Measurements from ENCODE around the gene AQP7. TPM values are rescaled to one million over a fixed set of nuclear protein-coding genes. Genes with fewer than 3 reads are reported as not detected.
"Not testable (repeated sequence)": the region's sequence is repeated elsewhere in the genome, so short reads cannot be mapped to it uniquely, and the experiment has no call there.

AQP7 gene
- total RNA-seq, 1 donor from 2014 or later = not detected

DNA sequence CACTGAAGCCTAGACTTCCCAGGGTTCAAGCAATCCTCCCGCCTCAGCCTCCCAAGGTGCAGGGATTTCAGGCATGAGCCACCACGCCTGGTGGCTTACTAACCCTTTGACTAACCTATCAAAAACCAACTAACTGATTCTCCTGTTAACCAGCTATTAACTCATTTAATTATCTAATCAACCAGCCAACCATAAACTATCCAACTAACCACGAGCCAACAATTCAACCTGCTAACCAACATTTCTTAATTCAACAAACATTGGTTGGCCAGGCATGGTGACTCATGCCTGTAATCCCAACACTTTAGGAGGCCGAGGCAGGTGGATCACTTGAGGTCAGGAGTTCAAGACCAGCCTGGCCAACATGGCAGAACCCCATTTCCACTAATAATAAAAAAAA, 3.3 kb downstream of the AQP7 start:
- not testable (repeated sequence) for DNase-seq (ENCODE audit: low read depth, low spot score)

DNA sequence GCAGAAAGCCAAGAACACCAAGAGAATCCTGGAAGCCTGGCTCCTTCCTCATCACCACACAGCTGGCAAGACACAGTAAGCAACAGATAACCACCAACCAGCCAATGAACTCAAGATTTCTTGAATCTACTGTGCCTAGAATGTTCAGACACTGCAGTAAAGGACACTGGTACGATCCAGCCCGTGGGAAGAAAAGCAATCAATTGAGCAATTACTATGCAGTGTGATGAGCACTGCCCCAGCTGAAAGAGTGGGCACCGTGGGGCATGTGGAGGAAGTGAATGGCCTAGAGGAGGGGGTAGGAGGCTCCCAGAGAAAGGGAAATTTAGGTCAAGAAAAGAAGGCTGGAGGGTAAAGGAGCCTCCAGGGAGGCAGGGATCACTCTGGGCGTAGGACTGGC, 4.6 kb downstream of the AQP7 start:
- DNase-seq (ENCODE audit: low read depth, low spot score) = not testable (repeated sequence)

DNA sequence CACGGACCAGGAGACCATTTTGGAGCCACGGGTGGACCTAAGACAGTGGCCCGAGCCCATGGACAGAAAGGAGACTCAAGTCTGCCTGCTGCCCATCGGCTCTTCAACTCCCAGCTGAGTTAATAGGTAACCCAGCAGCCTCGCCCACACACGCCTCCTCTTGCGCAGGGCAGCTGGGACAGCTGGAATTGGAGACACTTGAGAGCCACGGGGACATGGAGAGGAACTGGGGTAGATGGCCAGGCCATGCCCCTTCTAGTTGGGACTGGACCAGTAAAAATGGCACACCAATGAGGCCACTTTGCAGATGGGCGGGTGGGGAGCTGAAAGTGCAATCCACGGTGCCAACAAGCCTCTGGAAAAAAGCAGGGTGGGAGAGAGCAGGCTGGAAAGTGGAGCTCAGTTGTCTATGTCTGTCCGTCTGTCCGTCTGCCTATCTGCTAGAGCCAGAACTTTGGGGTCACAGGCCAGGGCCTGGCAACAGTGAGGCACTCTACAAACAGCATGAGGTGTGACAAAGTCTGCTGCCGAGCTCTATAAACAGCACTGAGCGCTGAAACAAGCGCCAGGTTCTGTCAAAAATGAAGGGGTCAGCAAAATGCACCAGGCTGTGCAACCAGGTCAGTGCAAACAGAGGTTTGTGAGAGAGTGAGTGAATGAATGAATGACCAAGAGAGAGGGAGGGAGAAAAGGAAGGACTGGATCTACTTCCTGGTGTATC, 7.0 kb downstream of the AQP7 start:
- not testable (repeated sequence) for DNase-seq (ENCODE audit: low read depth, low spot score)

DNA sequence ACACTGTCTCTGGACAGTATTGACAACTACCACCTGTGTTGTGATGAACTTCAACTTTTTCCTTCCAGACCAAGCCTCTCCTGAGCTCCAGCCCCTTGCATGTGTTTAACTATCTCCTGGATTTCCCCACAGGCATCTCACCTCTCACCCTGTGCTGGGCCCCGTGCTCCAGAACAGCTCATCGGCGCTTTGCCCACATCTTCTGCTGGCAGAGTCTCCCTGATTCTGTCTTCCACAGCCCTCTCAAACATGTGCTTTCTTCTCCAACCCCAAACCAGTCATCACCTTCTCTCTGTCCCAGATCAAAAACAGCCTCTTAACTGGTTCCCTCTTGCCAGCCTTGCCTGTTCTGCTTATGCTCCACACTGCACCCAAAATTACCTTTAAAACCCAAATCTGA, 8.4 kb downstream of the AQP7 start:
- not testable (repeated sequence) for DNase-seq (ENCODE audit: low read depth, low spot score)

DNA sequence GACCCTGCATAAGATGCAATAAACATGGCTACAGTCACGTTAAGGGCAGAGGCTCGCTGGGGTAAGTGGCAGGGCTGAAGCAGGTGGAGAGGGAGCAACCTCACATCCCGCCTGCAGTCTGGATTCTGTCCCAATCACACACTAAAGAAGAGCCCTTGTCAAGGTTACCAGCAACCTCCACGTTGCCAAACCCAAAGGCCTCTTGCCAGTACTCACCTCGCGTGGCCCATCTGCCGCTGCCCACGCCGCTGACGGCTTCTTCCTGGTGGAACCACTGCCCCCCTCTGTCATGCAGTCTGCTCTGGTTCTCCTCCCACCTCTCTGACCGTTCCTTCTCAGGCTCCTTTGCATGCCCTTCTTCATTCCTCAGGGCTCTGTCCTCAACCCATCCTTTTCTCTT, 8.8 kb downstream of the AQP7 start:
- no peak for DNase-seq (ENCODE audit: low read depth, low spot score)

DNA sequence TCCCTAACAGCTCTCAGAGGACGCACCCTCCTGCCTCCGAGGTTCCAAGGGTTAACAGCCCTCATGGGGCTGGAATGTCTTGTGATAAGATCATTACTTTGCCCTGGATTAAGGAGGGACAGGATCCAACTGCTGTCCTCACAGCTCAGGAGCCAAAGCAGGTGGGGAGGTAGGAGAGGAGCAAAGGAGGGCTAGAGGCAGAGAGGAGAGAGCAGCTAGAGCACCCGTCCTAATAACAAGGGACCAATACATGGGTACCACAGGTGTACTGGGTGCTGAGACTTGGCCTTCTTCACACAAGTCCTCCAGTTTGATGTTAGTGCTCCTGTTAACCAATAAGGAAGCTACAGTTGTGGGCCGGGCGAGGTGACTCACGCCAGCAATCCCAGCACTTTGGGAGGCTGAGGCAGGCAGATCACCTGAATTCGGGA, 9.8 kb downstream of the AQP7 start:
- not testable (repeated sequence) for DNase-seq (ENCODE audit: low read depth, low spot score)

DNA sequence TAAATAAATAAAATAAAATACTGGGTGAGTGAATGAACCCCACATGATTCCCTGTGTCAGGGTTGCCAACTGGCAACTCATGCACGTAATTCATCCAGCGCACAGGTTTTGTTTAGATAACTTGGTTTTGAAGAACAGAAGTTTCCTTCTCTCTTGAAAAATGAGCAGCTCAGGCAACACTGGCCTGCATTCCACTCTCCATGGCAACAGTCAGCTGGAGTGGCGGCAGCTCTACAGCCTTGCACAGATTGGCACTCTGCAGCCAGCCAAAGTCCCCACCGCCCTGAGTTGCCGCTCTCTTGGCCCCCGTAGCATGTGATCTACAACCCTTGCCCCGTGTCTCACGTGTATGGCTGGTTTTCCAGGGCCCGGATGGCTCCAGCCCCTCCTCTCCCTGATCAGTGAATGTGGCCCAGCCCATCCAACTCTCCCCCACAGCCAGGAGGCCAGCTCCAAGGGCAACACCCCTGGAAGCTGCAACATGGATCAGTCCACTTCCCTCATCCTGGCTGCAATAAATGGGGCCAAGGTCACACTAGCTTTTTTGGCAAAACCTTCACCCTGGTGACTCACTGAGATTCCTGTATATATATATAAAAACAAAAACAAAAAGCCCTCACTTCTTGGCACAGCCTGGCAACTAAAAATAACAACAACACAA, 11.1 kb downstream of the AQP7 start:
- peak; percentile 95 for DNase-seq (ENCODE audit: low read depth, low spot score)

DNA sequence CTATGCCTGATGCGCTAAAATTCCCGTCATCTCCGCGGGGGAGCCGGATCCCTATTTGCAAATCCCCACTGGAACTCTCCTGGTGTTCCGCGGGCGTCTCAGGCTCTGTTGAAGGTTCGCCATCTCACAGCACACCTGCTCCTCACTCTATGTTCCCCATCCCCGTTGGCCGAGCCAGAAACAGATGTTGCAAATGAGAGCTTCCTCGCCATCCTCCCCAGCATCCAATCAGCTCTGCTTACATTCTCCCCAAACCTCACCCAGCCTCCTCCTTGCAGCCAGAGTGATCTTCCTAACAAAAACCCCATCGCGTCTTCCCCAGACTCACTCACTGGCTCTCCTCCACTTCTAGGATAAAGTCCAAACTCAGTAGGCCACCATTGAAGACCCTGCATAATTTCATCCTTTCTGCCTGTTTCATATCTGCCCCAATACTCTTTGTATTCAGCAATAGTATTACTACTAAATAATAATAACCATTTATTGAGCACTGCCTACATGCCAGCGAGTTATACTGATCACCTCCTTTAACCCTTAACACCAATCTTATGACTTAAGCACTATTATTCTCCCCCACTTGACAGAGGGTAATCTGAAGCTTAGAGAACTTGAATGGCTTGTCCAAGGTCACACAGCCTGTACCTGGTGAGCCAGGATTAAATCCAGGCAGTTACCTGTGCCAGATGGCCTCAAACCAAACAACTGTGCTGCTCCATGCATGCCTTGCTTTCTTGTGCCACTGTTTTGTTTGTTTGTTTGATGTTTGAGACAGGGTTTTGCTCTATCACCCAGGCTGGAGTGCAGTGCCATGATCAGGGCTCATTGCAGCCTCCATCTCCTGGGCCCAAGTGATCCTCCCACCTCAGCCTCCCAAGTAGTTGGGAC, 14.0 kb downstream of the AQP7 start:
- no peak for DNase-seq (ENCODE audit: low read depth, low spot score)

DNA sequence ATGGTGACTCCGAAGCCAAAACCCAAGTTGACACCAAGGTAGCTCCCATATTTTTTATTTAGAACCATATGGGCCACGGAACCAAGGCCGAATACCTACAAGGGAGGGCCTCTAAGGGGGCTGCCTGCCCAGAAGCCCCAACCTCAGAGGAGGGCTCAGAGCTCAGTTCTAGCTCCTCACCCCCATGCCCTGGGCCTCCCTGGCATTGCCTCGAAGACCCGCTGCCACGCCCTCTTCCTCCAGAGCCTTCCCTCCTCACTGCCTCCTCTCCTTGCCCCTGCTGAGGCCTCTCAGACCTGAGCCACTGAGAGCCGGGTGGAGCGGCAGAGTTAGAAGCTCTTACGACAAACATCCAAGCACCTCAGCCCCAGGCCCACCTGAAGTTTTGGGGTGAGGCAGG, 15.4 kb downstream of the AQP7 start:
- not testable (repeated sequence) for DNase-seq (ENCODE audit: low read depth, low spot score)

DNA sequence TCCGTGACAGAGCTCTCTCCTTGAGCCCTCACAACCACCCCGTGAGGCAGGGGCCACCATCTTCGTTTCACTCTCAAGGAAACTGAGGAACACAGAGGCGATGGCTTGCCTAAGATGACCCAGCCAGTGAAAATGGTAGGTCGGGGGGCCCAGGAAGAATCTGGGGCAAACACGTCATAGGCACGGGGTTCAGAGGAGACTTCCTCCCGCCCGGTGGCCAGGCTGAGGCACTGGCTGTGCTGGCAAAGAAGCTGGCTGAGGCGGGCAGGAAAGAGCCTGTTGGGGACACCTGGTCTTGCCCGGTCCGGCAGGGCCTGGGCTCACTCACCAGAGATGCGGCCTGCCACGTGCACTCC, 15.7 kb downstream of the AQP7 start:
- not testable (repeated sequence) for DNase-seq (ENCODE audit: low read depth, low spot score)

DNA sequence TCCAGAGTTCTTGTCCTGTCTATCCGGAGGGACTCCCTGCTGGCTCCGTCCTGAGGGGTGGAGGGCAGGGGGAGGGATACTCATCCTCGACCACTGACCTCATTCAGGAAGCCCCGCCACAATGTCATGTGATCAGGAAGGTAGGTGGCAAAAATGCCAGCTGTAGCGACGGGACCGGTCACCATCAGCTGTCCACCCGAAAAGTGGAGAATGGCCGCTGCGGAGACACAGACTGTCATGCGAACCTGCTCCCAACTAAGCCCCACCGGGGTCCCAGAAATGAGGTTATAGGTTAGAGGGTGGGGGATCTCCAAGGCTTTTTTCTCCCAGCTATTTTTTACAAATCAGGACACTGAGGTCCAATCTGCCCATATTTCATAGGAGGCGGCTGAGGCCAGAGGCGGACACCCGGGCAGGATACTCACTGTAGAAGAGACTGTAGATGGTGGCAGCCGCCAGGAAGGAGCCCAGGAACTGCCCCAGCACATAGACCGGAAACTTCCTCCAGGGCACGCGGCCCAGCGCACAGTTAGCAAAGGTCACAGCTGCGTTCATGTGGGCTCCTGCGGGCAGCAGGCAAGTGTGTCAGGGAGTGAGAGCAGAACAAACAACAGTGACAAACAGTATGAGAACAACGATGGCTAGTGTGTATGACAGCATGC, 16.3 kb downstream of the AQP7 start:
- not testable (repeated sequence) for DNase-seq (ENCODE audit: low read depth, low spot score)

DNA sequence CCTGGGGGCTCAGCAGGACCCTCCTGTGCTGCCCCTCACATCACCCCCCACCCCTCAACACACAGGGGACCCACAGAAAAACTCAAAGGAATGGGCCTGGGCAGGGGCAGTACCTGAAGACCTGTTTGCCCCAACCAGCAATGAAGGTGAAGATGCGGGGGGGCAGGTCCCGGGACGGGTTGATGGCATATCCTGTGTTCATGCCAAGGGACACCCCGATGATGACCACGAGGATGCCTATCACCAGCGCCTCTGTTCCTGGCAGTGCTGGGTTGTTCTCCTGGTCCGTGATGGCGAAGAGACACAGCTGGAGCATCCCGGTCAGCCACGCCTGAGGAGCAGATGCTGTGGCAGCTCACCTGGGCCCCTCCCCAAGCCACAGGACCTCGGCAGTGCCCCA, 16.8 kb downstream of the AQP7 start:
- DNase-seq (ENCODE audit: low read depth, low spot score) = not testable (repeated sequence)

DNA sequence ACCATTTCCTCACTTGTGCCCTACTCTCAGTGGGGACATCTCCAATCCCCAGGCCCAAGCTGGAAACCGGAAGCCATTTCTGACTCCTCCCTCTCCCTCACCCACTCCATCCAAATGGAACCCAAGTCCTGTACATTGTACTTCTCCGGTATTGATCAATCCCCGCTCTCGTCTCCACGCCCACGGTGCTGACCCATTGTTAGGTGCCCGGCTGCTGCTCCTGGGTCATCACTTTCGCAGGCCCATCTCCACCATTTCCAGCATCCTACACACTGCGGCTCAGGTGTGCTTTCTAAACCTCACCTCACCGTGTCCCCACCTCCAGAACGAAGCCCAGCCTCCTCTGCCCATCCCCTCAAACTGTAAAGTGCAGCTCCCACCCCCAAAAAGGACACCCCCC, 19.0 kb downstream of the AQP7 start:
- DNase-seq (ENCODE audit: low read depth, low spot score) = not testable (repeated sequence)

DNA sequence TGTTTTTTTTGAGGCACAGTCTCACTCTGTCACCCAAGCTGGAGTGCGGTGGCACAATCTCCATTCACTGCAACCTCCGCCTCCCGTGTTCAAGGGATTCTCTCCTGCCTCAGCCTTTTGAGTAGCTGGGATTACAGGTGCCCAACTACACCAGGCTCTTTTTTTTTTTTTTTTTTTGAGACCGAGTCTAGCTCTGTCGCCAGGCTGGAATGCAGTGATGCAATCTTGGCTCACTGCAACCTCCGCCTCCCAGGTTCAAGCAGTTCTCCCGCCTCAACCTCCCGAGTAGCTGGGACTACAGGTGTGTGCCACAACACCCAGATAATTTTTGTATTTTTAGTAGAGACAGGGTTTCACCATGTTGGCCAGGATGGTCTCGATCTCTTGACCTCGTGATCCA, 20.0 kb downstream of the AQP7 start:
- not testable (repeated sequence) for DNase-seq (ENCODE audit: low read depth, low spot score)

DNA sequence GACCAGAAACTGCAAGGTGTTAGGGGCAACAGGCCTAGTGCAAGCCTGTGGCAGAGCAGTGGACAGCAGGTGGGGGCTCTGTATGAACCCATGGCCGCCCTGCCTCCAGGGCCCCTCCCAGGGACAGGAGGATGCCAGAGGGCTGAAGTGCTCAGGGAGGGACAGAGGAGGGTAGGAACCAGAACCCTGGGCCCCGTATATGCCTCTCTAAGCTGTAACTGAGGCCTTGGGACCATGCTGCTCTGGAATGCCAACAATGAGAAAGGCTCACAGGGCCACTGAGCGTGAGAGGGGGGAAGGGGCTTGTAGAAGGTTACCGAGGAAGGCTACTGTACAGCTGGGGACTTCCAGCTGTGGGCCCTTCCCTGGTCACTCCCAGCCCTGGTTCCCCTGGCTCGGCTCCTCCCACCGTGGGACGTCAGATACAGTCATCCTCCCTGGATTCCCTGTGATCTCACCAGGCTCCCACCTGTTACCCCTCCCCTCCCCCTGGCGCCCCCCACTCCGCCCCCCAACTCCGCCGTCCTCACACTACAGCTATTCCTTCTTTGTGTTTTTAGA, 21.1 kb downstream of the AQP7 start:
- DNase-seq (ENCODE audit: low read depth, low spot score) = no peak

DNA sequence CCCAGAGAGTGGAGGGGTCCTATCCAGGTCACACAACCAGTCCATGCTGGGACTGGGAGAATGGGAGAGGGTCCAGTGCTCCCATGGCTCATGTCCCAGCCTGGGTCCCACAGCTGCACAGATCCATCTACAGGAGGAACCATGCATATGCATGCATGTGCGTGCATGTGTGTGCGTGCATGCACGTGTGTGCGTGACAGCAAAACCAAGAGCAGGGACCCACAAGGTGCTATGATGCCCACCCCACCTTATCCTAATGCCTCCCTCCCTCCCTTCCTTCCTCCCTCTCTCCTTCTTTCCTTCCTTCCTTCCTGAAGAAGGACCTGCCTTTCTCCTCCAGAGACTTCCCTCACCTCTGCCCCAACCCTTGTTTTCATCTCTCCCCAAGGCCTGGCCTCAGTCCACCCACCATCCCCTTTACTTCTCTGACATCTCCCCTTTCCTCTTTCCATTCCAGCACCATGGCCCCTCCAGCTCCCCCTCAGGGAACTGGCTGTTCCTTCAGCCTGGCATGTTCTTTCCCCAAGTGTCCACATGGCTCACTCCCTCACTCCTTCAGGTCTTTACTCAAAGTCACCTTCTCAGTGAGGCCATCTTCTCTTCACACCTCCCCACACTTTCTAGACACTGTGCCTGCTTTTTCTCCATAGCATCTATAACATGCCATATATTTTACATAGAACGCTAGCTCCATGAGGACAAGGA, 21.8 kb downstream of the AQP7 start:
- DNase-seq (ENCODE audit: low read depth, low spot score) = no peak

DNA sequence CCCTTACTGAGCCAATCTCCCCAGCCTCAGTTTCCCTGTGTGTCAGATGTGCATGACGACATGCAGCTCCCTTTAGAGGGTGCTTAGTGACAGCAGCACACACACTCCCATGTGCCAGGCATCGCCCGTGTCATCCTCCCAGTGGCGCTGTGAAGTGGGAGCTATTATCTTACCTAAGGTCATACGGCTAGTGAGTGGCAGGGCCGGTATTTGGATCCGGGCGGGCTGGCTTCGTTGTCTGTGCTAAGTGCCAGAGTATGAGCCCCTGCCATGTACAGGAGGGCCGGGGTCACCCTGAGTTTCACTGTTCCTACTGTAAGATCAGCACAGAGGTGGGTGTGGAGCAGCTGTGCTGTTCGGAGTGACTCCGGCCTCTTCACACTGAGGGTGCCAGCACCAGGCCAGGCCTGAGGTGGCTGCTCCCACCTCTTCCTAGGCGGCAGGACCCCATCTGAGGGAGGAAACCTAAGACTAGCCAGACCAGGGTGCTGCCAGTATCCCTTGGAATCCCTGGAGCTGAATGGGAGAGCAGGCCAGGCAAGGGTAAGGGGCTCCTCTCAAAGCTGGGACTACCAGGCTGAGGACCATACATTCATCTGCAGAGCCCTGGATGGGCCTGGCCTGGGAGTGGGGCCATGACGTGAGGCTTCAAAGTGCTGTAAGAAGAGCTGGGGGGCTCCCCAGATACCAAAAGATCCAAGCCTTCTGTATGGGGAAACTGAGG, 22.5 kb downstream of the AQP7 start:
- DNase-seq (ENCODE audit: low read depth, low spot score) = no peak

DNA sequence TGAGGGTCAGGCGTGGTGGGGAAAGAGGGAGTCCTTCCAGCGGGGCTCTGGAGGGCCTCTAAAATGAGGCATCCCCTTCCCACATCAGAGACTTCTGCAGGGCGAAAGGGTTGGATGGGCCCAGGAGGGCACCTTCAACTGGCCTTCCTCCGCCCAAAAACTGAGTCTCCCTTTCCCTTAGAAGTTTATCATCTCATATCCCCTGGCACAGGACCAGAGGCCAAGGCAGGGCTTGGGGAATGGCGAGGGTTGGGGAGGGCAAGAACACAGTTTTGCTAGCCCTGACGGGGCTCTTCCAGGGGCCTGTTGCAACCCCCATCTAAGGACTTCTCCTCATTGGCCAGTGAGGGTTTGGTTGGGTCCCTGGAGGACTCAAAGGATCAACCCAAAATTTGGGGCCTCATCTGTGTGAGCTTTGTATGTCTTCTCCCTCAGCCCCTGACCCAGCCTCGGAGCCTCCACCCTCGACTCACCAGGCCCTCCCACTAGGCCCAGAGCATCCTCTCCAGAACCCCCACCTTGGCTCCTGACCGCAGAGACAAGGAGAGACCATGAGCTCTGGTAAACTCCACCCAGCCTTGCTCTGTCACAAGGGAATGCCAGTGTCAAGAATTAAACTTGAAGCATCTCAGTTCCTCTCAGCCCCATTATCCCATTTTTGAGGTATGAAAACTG, 24.1 kb downstream of the AQP7 start:
- no peak for DNase-seq (ENCODE audit: low read depth, low spot score)

DNA sequence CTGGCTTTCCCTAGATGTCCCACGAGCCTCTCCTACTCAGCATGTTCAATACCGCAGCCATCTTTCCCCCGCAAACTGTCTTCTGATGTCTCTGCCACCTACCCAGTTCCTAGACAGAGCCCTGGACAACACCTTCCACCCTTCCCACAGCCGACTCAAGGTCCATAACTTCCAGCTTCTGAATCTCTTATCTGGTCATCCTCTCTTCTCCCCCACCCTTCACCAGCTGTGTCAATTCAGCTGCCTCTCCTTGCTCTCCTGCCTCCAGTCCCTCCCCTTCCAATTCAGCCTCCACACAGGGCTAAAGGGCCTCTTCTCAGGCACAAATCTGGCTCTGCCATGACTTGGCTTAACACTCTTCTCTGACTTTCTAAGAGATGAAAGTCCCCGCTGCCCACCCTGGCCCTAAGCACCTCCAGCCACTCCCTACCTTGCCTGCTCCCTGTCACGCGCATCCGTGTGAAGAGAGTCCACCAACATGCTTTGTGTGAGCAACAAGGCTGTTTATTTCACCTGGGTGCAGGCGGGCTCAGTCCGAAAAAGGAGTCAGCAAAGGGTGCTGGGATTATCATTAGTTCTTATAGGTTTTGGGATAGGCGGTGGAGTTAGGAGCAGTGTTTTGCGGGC, 25.2 kb downstream of the AQP7 start:
- no peak for DNase-seq (ENCODE audit: low read depth, low spot score)
